Neuronal stem cell (in vitro differentiated cells): ENCODE measurements around the gene ATP2B3.
A peak's percentile ranks its signal among the peaks of the same experiment; 100 is the strongest.

ENCODE experiments used
- DNase-seq: peaks from one replicate; pipeline ENCODE4 v3.0.0-alpha.2; 2013; ENCODE audit warnings: low spot score
- H2AFZ ChIP-seq: one replicate; pipeline ENCODE4 v1.6.1; 2013; ENCODE audit warnings: mild to moderate bottlenecking, low read length, inconsistent platforms
- H2AK5ac ChIP-seq: 2 replicates; pipeline ENCODE4 v1.6.1; 2013; ENCODE audit warnings: low read depth, mild to moderate bottlenecking, inconsistent platforms, low read length, moderate library complexity, mixed read lengths
- H2BK120ac ChIP-seq: 2 replicates; pipeline ENCODE4 v1.6.1; 2013; ENCODE audit warnings: low read depth, mild to moderate bottlenecking, inconsistent platforms, low read length, moderate library complexity, mixed read lengths
- H2BK12ac ChIP-seq: one replicate; pipeline ENCODE4 v1.6.1; 2013; ENCODE audit warnings: low read length, inconsistent platforms
- H2BK15ac ChIP-seq: 2 replicates; pipeline ENCODE4 v1.6.1; 2013; ENCODE audit warnings: mild to moderate bottlenecking, low read length, inconsistent platforms, mixed read lengths
- H2BK5ac ChIP-seq: one replicate; pipeline ENCODE4 v1.6.1; 2013; ENCODE audit warnings: inconsistent platforms, mild to moderate bottlenecking, low read length, moderate library complexity
- H3K14ac ChIP-seq: one replicate; pipeline ENCODE4 v1.6.1; 2013; ENCODE audit warnings: low read length, inconsistent platforms
- H3K18ac ChIP-seq: 2 replicates; pipeline ENCODE4 v1.6.1; 2013; ENCODE audit warnings: low read length, inconsistent platforms
- H3K23ac ChIP-seq: 2 replicates; pipeline ENCODE4 v1.6.1; 2013; ENCODE audit warnings: low read depth, mild to moderate bottlenecking, mixed read lengths, low read length, inconsistent platforms; ENCODE audit not compliant: poor library complexity
- H3K27ac ChIP-seq: replicated peaks from 3 replicates; pipeline ENCODE4 v1.5.1; 2013; ENCODE audit warnings: low read length, inconsistent platforms
- H3K27me3 ChIP-seq, 3 experiments: 2 replicates each; pipeline ENCODE4 v1.6.1; 2013; ENCODE audit warnings: low read length in 3 of 3, mild to moderate bottlenecking in 2 of 3, inconsistent platforms in 1 of 3, low read depth in 1 of 3, mixed read lengths in 1 of 3, moderate library complexity in 1 of 3; ENCODE audit not compliant: control insufficient read depth in 3 of 3, insufficient read depth in 3 of 3
- H3K36me3 ChIP-seq, 2 donors: replicated peaks in 1 of 2; 2 replicates each; pipeline ENCODE4 v1.6.1; 2013; ENCODE audit warnings: low read length in 2 of 2; ENCODE audit not compliant: control insufficient read depth in 2 of 2, insufficient read depth in 2 of 2
- H3K4ac ChIP-seq: 2 replicates; pipeline ENCODE4 v1.6.1; 2013; ENCODE audit warnings: inconsistent platforms, mild to moderate bottlenecking, low read length, moderate library complexity
- H3K4me1 ChIP-seq, 2 donors: 1 replicate in 1 of 2; 2 replicates in 1 of 2; pipeline ENCODE4 v1.6.1; 2013; ENCODE audit warnings: low read length in 2 of 2, low read depth in 1 of 2; ENCODE audit not compliant: control insufficient read depth in 2 of 2, insufficient read depth in 1 of 2
- H3K4me2 ChIP-seq: one replicate; pipeline ENCODE4 v1.6.1; 2013; ENCODE audit warnings: mild to moderate bottlenecking, low read length, inconsistent platforms; ENCODE audit not compliant: insufficient read depth, poor library complexity, severe bottlenecking
- H3K4me3 ChIP-seq, 2 donors: 2 replicates each; pipeline ENCODE4 v1.5.1; 2013; ENCODE audit warnings: low read length in 2 of 2, mild to moderate bottlenecking in 2 of 2, inconsistent platforms in 1 of 2, moderate library complexity in 1 of 2
- H3K79me1 ChIP-seq: one replicate; pipeline ENCODE4 v1.6.1; 2013; ENCODE audit warnings: low read depth, mild to moderate bottlenecking, inconsistent platforms, low read length, moderate library complexity
- H3K9ac ChIP-seq: one replicate; pipeline ENCODE4 v1.6.1; 2013; ENCODE audit warnings: mild to moderate bottlenecking, low read depth, low read length, inconsistent platforms; ENCODE audit not compliant: poor library complexity
- H3K9me3 ChIP-seq, 2 donors: replicated peaks in 1 of 2; 2 replicates each; pipeline versions ENCODE3 to v1.6.1; 2013; ENCODE audit warnings: low read length in 2 of 2, mild to moderate bottlenecking in 2 of 2, inconsistent platforms in 1 of 2, low read depth in 1 of 2, mixed read lengths in 1 of 2, moderate library complexity in 1 of 2; ENCODE audit not compliant: control insufficient read depth in 2 of 2, insufficient read depth in 1 of 2
- H4K8ac ChIP-seq: one replicate; pipeline ENCODE4 v1.6.1; 2013; ENCODE audit warnings: low read depth, mild to moderate bottlenecking, inconsistent platforms, low read length, moderate library complexity
- H4K91ac ChIP-seq: one replicate; pipeline ENCODE4 v1.6.1; 2013; ENCODE audit warnings: low read length, low read depth, mild to moderate bottlenecking, inconsistent platforms; ENCODE audit not compliant: poor library complexity
- WGBS, 2 donors: extraction: QIAGEN DNeasy Blood & Tissue Kit; methylation state at CpG; one replicate each; pipeline ENCODE4 v1.1.7; 2013; ENCODE audit warnings: missing lambda C conversion rate in 2 of 2, mixed read lengths in 1 of 2; ENCODE audit not compliant: insufficient read length in 2 of 2, insufficient replicate concordance in 1 of 2; ENCODE audit errors: extremely low coverage in 2 of 2; 5-methylcytosine and 5-hydroxymethylcytosine counted together

Gene ATP2B3

DNA sequence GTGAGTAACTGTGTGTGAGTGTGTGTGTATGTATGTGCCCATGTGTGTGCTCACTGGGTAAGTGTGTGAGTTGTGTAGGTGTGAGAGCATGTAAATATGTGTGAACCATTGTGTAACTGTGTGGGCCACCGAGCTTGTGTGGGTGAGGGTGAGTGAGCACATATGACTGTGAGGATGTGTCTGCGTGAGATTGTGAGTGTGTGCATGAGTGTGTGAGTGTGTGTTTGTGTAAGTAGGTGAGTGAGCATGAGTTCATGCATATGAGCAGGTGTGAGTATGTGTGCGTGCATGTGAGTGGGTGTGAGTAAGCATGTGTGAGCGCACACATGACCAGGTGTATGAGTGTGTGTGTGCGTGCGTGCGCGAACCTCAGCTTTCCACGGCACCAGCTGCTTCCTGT, 1.4 kb upstream of the ATP2B3 start:
- Histone ChIP-seq H4K8ac (no peak overlapping the region), H2BK120ac (no peak overlapping the region), H3K4ac (no peak overlapping the region), H2AFZ (no peak overlapping the region), H3K27ac (no peak overlapping the region), H3K9me3 (no peaks in the 10 kb centered on the region), H2AK5ac (no peak overlapping the region), H3K9ac (no peak overlapping the region), H3K18ac (peak overlapping the region; percentile 28), H2BK5ac (no peak overlapping the region), H3K27me3 (peaks cover 0 to 65% (median 36%) of the 10 kb centered on the region in 3 experiments), H2BK15ac (no peak overlapping the region), H3K4me1 (peaks cover 0 to 1% of the 10 kb centered on the region in 2 donors), H2BK12ac (no peak overlapping the region), H3K79me1 (no peaks in the 10 kb centered on the region), H3K36me3 (no peaks in the 10 kb centered on the region), H3K4me3 (no peak overlapping the region), H4K91ac (no peak overlapping the region), H3K14ac (no peak overlapping the region), H3K23ac (no peak overlapping the region), H3K4me2 (no peak overlapping the region)
- WGBS, 2 donors = no CpG with 5 or more reads among the region's 9 CpGs
- no peak for DNase-seq

GRCh38 chrX:153517946-153518834, 748 bp downstream of the ATP2B3 start:
- Histone ChIP-seq H3K79me1 (no peaks in the 10 kb centered on the region), H3K36me3 (no peaks in the 10 kb centered on the region), H3K9me3 (no peaks in the 10 kb centered on the region), H2BK12ac (no peak overlapping the region), H2BK120ac (no peak overlapping the region), H3K27me3 (peaks cover 0 to 82% (median 36%) of the 10 kb centered on the region in 3 experiments), H2AFZ (no peak overlapping the region), H2BK5ac (no peak overlapping the region), H3K4me3 (peak overlapping the region in 1 of 2 donors; percentile 74), H3K14ac (no peak overlapping the region), H4K8ac (no peak overlapping the region), H3K18ac (no peak overlapping the region), H3K23ac (no peak overlapping the region), H3K27ac (no peak overlapping the region), H2AK5ac (no peak overlapping the region), H3K4ac (no peak overlapping the region), H3K9ac (no peak overlapping the region), H4K91ac (no peak overlapping the region), H2BK15ac (no peak overlapping the region), H3K4me2 (peak overlapping the region; percentile 57), H3K4me1 (no peaks in the 10 kb centered on the region)
- WGBS, 2 donors = no CpG with 5 or more reads among the region's 70 CpGs
- no peak for DNase-seq

DNA sequence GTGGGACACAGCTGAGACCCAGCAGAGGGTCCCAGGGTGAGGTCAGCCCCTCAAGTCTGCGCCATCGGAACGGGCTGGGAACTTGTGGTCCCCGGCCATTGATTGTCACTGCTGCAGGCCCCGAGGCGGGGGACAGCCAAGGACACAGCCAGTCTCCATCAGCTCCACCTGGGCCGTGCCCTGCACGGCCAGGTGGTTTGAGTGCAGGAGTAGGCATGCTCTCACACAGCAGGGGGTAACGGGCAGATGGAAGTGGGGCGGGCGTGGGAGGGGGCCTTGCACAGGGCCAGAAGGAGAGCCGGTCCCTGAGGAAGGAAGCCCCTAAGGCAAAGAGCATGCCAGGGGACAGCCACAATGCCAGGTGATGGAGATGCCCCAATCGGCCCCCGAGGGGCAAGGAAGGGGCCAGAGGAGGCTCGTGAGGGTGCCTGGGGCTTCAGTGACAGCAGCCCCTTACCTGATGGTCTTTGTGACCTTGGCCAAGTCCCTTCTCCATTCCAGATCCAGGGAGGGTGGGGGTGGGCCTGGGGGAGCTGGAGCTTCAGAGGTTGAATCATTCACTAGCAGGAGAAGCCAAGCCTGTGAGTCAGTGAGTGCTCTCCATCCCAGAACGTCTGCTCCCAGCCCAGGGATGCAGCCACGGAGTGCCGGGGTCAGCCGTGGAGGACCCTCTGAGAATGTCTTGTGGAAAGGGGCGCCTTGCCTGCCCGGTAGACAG, 2.3 kb downstream of the ATP2B3 start:
- Histone ChIP-seq H4K91ac (no peak overlapping the region), H3K14ac (no peak overlapping the region), H3K27ac (no peak overlapping the region), H3K9me3 (no peaks in the 10 kb centered on the region), H3K4ac (no peak overlapping the region), H4K8ac (no peak overlapping the region), H3K4me3 (no peak overlapping the region), H3K4me1 (no peaks in the 10 kb centered on the region), H2AFZ (no peak overlapping the region), H3K18ac (no peak overlapping the region), H2BK12ac (no peak overlapping the region), H3K36me3 (no peaks in the 10 kb centered on the region), H2BK5ac (no peak overlapping the region), H3K9ac (no peak overlapping the region), H3K27me3 (peaks cover 0 to 91% (median 36%) of the 10 kb centered on the region in 3 experiments), H3K79me1 (no peaks in the 10 kb centered on the region), H2BK15ac (no peak overlapping the region), H3K4me2 (no peak overlapping the region), H2AK5ac (no peak overlapping the region), H3K23ac (no peak overlapping the region), H2BK120ac (no peak overlapping the region)
- DNase-seq = no peak
- WGBS, 2 donors = no CpG with 5 or more reads among the region's 21 CpGs

- Histone ChIP-seq H2AFZ (no peak overlapping the region), H2AK5ac (no peak overlapping the region), H2BK12ac (no peak overlapping the region), H3K27ac (no peak overlapping the region), H3K18ac (no peak overlapping the region), H3K23ac (no peak overlapping the region), H3K9ac (no peak overlapping the region), H2BK120ac (no peak overlapping the region), H3K4me1 (no peaks in the 10 kb centered on the region), H3K4me3 (no peak overlapping the region), H3K14ac (no peak overlapping the region), H2BK15ac (no peak overlapping the region), H4K8ac (no peak overlapping the region), H4K91ac (no peak overlapping the region), H3K79me1 (no peaks in the 10 kb centered on the region), H3K27me3 (peaks cover 0 to 91% (median 36%) of the 10 kb centered on the region in 3 experiments), H3K4ac (no peak overlapping the region), H3K36me3 (no peaks in the 10 kb centered on the region), H3K9me3 (no peaks in the 10 kb centered on the region), H2BK5ac (no peak overlapping the region), H3K4me2 (no peak overlapping the region)
- no peak for DNase-seq
- no CpG with 5 or more reads among the region's 7 CpGs for WGBS, 2 donors
These were observed 3.0 kb downstream of the ATP2B3 start for GRCh38 chrX:153520287-153520917.
